HepG2 (cell line): ENCODE data around the gene RPL23. TPM values are rescaled to one million over a fixed set of nuclear protein-coding genes. Genes with fewer than 3 reads are reported as not detected.

Experiments
- ARNTL ChIP-seq: sonication (generic); formaldehyde crosslinking; IDR thresholded peaks from 2 replicates; pipeline ENCODE4 v1.4.0; 2020; ENCODE audit warnings: mild to moderate bottlenecking, missing genetic modification reagents
- BCL6 ChIP-seq: IDR thresholded peaks from 2 replicates; pipeline ENCODE4 v1.6.1; 2016; ENCODE audit warnings: missing genetic modification reagents, missing compliant biosample characterization
- ELF3 ChIP-seq: IDR thresholded peaks from 2 replicates; pipeline ENCODE4 v1.6.1; 2016; ENCODE audit warnings: missing genetic modification reagents, missing compliant biosample characterization
- MTF2 ChIP-seq: sonication (generic); formaldehyde crosslinking; IDR thresholded peaks from 2 replicates; pipeline ENCODE4 v1.5.0; 2020; ENCODE audit warnings: missing genetic modification reagents, borderline replicate concordance
- MYC ChIP-seq: sonication (generic); formaldehyde crosslinking; IDR thresholded peaks from 2 replicates; pipeline ENCODE4 v1.9.0; 2021; ENCODE audit warnings: missing genetic modification reagents, borderline replicate concordance
- NR2C2 ChIP-seq: sonication (generic); formaldehyde crosslinking; IDR thresholded peaks from 2 replicates; pipeline ENCODE4 v1.4.0; 2020; ENCODE audit warnings: missing genetic modification reagents, mild to moderate bottlenecking, moderate library complexity, borderline replicate concordance
- SRSF4 ChIP-seq: fragments of 200-400 bp; formaldehyde crosslinking; IDR thresholded peaks from one replicate; pipeline ENCODE4 v1.6.1; 2018; ENCODE audit warnings: mild to moderate bottlenecking, low read depth, low read length, moderate library complexity; ENCODE audit not compliant: poor library complexity, severe bottlenecking
- ZBTB7B ChIP-seq: sonication (generic); formaldehyde crosslinking; IDR thresholded peaks from 2 replicates; pipeline ENCODE4 v1.4.0; 2020; ENCODE audit warnings: missing genetic modification reagents
- ZFP37 ChIP-seq: sonication (generic); formaldehyde crosslinking; IDR thresholded peaks from 2 replicates; pipeline ENCODE4 v1.4.0; 2020; ENCODE audit warnings: missing genetic modification reagents, borderline replicate concordance
- ZNF446 ChIP-seq: sonication (generic); formaldehyde crosslinking; IDR thresholded peaks from 2 replicates; pipeline ENCODE4 v1.5.0; 2020; ENCODE audit warnings: mild to moderate bottlenecking, missing genetic modification reagents
- ZNF670 ChIP-seq: sonication (generic); formaldehyde crosslinking; IDR thresholded peaks from 2 replicates; pipeline ENCODE4 v1.8.0; 2022; ENCODE audit warnings: mild to moderate bottlenecking, missing genetic modification reagents, borderline replicate concordance
- ZNF672 ChIP-seq: sonication (generic); formaldehyde crosslinking; IDR thresholded peaks from 2 replicates; pipeline ENCODE4 v1.8.1; 2022; ENCODE audit warnings: missing genetic modification reagents
- ZNF747 ChIP-seq: sonication (generic); formaldehyde crosslinking; IDR thresholded peaks from 2 replicates; pipeline ENCODE4 v1.8.1; 2023; ENCODE audit warnings: missing genetic modification reagents, mild to moderate bottlenecking, borderline replicate concordance
- polyA plus RNA-seq, 8 experiments: library from polyadenylated mRNA; depleted of rRNA in 3 of 8; stranded (reverse) in 7 of 8; unstranded in 1 of 8; fragments of >200 nt; fragmentation: Illumina TruSeq in 4 of 8; extraction: Trizol in 4 of 8; gene quantifications; 2 replicates each; pipeline versions ENCODE4 v1.2.1 to v1.2.3, GENCODE V29; 2011 to 2016; ENCODE audit warnings: low read depth in 4 of 8, missing spikeins in 1 of 8, mixed read lengths in 1 of 8; ENCODE audit not compliant: insufficient read depth in 1 of 8
- total RNA-seq, 5 experiments: library from RNA; depleted of rRNA; stranded (reverse); fragments of >200 nt; fragmentation: Illumina TruSeq; extraction: Trizol; gene quantifications; 2 replicates each; pipeline ENCODE4 v1.2.3, GENCODE V29; 2016; ENCODE audit warnings: low read depth in 1 of 5
- TF ChIP-seq, protein P1 (sequence below): sonication (generic); formaldehyde crosslinking; IDR thresholded peaks from 2 replicates; pipeline ENCODE4 v1.4.0; 2020; ENCODE audit warnings: low read depth, missing genetic modification reagents
- TF ChIP-seq, protein P2 (sequence below): sonication (generic); formaldehyde crosslinking; IDR thresholded peaks from 2 replicates; pipeline ENCODE4 v1.8.0; 2022; ENCODE audit warnings: missing genetic modification reagents, mild to moderate bottlenecking, moderate library complexity, borderline replicate concordance
- TF ChIP-seq, protein P3 (sequence below): sonication (generic); formaldehyde crosslinking; IDR thresholded peaks from 2 replicates; pipeline ENCODE4 v1.5.1; 2020; ENCODE audit warnings: missing genetic modification reagents, mild to moderate bottlenecking, borderline replicate concordance
- TF ChIP-seq, protein P4 (sequence below): sonication (generic); formaldehyde crosslinking; IDR thresholded peaks from 2 replicates; pipeline ENCODE4 v1.5.0; 2020; ENCODE audit warnings: missing genetic modification reagents
- TF ChIP-seq, protein P5 (sequence below): sonication (generic); formaldehyde crosslinking; conservative IDR thresholded peaks from 2 replicates; pipeline ENCODE4 v1.8.0; 2022; ENCODE audit warnings: mild to moderate bottlenecking, moderate library complexity, missing genetic modification reagents

RPL23 gene
- total and polyA plus RNA-seq, 2 of the 13 experiments (the other 11 are each of a cell fraction or from before 2014, with no cell fraction given) = 2,790 to 4,860 TPM

DNA sequence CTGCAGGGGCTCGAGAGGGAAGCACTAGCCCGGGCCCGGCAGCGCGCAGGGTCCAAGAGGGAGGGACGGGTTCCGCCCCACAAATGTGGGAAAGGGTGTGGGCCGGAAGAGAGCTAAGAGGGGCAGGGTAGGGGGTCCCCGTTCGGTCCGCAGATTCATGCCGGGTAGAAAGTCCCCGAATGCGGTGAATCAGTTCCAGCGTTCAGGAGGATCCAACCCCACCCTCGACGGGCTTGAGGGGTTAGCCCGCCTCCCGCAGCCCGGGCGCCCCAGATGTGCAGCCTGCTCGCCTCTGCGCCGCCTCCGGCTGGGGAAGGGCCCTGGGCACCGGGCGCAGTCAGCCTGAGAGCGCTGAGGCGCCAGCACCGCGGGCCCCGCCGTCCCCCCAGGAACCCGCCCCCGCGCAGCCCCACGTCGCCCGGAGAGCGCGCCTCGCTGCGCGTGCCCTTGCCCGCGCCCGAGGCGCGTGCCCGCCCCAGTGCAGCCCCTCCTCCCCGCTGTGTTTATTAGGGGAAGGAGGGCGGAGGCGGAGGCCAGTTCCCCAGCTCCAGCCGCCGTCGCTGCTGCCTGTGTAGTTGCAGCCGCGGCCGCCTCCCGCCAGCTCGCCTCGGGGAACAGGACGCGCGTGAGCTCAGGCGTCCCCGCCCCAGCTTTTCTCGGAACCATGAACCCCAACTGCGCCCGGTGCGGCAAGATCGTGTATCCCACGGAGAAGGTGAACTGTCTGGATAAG lies 16.2 kb upstream of the RPL23 start, which contains the start of gene LASP1 (continued):
- TF ChIP-seq ZBTB7B (CRISPR knock-in tag) (peak; percentile 80), MYC (CRISPR knock-in tag) (peak; percentile 76), ELF3 (CRISPR knock-in tag) (peak; percentile 55), ZNF672 (CRISPR knock-in tag) (no peak), MTF2 (CRISPR knock-in tag) (no peak), ZNF446 (CRISPR knock-in tag) (no peak), ZNF670 (CRISPR knock-in tag) (peak; percentile 83; the same call in 1 of the 2 replicates), SRSF4 (peak; percentile 38), ARNTL (CRISPR knock-in tag) (peak; percentile 43; the same call in 1 of the 2 replicates), ZNF747 (CRISPR knock-in tag) (0 out of 2 replicates have a peak, but pooled peaks have one; percentile 38), BCL6 (CRISPR knock-in tag) (peak; percentile 60), NR2C2 (no peak), ZFP37 (CRISPR knock-in tag) (peak; percentile 79; the same call in 1 of the 2 replicates)
- TF ChIP-seq, protein P1, sequence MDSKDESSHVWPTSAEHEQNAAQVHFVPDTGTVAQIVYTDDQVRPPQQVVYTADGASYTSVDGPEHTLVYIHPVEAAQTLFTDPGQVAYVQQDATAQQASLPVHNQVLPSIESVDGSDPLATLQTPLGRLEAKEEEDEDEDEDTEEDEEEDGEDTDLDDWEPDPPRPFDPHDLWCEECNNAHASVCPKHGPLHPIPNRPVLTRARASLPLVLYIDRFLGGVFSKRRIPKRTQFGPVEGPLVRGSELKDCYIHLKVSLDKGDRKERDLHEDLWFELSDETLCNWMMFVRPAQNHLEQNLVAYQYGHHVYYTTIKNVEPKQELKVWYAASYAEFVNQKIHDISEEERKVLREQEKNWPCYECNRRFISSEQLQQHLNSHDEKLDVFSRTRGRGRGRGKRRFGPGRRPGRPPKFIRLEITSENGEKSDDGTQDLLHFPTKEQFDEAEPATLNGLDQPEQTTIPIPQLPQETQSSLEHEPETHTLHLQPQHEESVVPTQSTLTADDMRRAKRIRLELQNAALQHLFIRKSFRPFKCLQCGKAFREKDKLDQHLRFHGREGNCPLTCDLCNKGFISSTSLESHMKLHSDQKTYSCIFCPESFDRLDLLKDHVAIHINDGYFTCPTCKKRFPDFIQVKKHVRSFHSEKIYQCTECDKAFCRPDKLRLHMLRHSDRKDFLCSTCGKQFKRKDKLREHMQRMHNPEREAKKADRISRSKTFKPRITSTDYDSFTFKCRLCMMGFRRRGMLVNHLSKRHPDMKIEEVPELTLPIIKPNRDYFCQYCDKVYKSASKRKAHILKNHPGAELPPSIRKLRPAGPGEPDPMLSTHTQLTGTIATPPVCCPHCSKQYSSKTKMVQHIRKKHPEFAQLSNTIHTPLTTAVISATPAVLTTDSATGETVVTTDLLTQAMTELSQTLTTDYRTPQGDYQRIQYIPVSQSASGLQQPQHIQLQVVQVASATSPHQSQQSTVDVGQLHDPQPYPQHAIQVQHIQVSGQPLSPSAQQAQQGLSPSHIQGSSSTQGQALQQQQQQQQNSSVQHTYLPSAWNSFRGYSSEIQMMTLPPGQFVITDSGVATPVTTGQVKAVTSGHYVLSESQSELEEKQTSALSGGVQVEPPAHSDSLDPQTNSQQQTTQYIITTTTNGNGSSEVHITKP (CRISPR knock-in tag) = peak; percentile 30; the same call in 1 of the 2 replicates
- TF ChIP-seq, protein P2, sequence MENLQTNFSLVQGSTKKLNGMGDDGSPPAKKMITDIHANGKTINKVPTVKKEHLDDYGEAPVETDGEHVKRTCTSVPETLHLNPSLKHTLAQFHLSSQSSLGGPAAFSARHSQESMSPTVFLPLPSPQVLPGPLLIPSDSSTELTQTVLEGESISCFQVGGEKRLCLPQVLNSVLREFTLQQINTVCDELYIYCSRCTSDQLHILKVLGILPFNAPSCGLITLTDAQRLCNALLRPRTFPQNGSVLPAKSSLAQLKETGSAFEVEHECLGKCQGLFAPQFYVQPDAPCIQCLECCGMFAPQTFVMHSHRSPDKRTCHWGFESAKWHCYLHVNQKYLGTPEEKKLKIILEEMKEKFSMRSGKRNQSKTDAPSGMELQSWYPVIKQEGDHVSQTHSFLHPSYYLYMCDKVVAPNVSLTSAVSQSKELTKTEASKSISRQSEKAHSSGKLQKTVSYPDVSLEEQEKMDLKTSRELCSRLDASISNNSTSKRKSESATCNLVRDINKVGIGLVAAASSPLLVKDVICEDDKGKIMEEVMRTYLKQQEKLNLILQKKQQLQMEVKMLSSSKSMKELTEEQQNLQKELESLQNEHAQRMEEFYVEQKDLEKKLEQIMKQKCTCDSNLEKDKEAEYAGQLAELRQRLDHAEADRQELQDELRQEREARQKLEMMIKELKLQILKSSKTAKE = no peak
- TF ChIP-seq, protein P3, sequence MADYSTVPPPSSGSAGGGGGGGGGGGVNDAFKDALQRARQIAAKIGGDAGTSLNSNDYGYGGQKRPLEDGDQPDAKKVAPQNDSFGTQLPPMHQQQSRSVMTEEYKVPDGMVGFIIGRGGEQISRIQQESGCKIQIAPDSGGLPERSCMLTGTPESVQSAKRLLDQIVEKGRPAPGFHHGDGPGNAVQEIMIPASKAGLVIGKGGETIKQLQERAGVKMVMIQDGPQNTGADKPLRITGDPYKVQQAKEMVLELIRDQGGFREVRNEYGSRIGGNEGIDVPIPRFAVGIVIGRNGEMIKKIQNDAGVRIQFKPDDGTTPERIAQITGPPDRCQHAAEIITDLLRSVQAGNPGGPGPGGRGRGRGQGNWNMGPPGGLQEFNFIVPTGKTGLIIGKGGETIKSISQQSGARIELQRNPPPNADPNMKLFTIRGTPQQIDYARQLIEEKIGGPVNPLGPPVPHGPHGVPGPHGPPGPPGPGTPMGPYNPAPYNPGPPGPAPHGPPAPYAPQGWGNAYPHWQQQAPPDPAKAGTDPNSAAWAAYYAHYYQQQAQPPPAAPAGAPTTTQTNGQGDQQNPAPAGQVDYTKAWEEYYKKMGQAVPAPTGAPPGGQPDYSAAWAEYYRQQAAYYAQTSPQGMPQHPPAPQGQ (CRISPR knock-in tag) = no peak
- TF ChIP-seq, protein P4, sequence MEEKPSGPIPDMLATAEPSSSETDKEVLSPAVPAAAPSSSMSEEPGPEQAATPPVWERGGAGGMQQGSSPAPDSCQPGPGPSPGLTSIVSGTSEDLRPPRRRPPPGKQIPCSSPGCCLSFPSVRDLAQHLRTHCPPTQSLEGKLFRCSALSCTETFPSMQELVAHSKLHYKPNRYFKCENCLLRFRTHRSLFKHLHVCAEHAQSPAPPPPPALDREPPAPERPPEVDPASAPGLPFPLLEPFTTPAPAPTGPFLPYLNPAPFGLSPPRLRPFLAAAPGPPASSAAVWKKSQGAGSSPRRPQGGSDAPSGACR (CRISPR knock-in tag) = no peak; the same call in none of the 2 replicates
- TF ChIP-seq, protein P5, sequence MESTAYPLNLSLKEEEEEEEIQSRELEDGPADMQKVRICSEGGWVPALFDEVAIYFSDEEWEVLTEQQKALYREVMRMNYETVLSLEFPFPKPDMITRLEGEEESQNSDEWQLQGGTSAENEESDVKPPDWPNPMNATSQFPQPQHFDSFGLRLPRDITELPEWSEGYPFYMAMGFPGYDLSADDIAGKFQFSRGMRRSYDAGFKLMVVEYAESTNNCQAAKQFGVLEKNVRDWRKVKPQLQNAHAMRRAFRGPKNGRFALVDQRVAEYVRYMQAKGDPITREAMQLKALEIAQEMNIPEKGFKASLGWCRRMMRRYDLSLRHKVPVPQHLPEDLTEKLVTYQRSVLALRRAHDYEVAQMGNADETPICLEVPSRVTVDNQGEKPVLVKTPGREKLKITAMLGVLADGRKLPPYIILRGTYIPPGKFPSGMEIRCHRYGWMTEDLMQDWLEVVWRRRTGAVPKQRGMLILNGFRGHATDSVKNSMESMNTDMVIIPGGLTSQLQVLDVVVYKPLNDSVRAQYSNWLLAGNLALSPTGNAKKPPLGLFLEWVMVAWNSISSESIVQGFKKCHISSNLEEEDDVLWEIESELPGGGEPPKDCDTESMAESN (CRISPR knock-in tag) = peak; percentile 79; the same call in 1 of the 2 replicates
